BLaER1 (cell line): ENCODE data around the gene CAPN9.

Experiments
- H3K27ac ChIP-seq: shearing (Covaris generic); formaldehyde crosslinking; 2 replicates; pipeline ENCODE4 v1.8.1; 2022
- H3K27me3 ChIP-seq: shearing (Covaris generic); formaldehyde crosslinking; 2 replicates; pipeline ENCODE4 v1.8.1; 2022
- H3K36me3 ChIP-seq: shearing (Covaris generic); formaldehyde crosslinking; 2 replicates; pipeline ENCODE4 v1.8.1; 2022
- H3K4me1 ChIP-seq: shearing (Covaris generic); formaldehyde crosslinking; 2 replicates; pipeline ENCODE4 v1.8.1; 2022
- H3K4me2 ChIP-seq: shearing (Covaris generic); formaldehyde crosslinking; 2 replicates; pipeline ENCODE4 v1.8.1; 2022
- H3K4me3 ChIP-seq: shearing (Covaris generic); formaldehyde crosslinking; 2 replicates; pipeline ENCODE4 v1.8.1; 2022
- H3K9ac ChIP-seq: shearing (Covaris generic); formaldehyde crosslinking; 2 replicates; pipeline ENCODE4 v1.8.1; 2022
- H3K9me3 ChIP-seq: shearing (Covaris generic); formaldehyde crosslinking; 2 replicates; pipeline ENCODE4 v1.8.1; 2022
- H4K20me1 ChIP-seq: shearing (Covaris generic); formaldehyde crosslinking; 2 replicates; pipeline ENCODE4 v1.8.1; 2022
- Cebpa-rat ChIP-seq: shearing (Covaris generic); IDR thresholded peaks from 2 replicates; pipeline ENCODE4 v1.8.1; 2022

The CAPN9 gene

DNA sequence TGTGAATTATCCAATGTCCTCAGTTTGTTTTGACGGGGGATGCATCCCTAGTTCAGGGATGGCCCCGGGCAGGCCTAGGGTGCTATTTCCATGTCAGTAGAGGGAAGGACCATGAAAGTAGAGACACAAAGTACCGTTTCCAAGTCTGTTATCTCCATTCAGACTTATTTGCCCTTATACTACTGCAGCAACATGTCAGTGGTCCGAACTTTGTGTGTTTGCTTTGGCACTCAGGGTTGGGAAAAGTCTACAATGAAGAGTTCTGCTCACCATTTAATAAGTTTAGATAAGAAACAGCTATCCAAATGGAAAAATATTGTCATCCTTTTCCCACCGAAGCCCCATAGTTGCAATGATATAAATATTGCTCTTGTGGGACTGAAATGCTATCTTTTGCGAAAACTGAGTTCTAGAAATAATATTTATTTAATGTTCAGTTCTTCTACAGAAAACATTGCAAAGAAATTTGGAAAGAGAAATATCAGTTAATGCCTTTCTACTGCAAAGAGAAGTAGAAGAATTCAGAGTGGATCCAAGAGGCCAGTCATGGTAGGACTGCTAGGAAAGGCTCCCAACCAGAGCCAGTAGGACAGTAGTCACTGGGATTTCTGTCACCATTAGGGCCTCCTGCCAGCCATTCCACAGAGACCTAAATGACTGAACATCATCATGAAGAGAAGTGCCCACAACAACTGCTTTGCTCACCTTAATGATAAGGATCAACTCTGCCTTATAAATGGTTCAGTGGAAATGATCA lies 21.8 kb upstream of the CAPN9 start:
- no peak for TF ChIP-seq Cebpa-rat
- no peaks in the 10 kb centered on the region for H3K36me3 ChIP-seq
- no peaks in the 10 kb centered on the region for H3K4me1 ChIP-seq
- no peak overlapping the region for H3K27ac ChIP-seq
- no peak overlapping the region for H3K4me2 ChIP-seq
- H3K4me3 ChIP-seq: no peak overlapping the region
- H3K9ac ChIP-seq: no peak overlapping the region
- H4K20me1 ChIP-seq: no peaks in the 10 kb centered on the region
- peaks cover 28% of the 10 kb centered on the region for H3K9me3 ChIP-seq
- H3K27me3 ChIP-seq: no peaks in the 10 kb centered on the region

- Histone ChIP-seq H3K9ac (no peak overlapping the region), H3K36me3 (no peaks in the 10 kb centered on the region), H3K4me3 (no peak overlapping the region), H4K20me1 (no peaks in the 10 kb centered on the region), H3K4me1 (no peaks in the 10 kb centered on the region), H3K27ac (no peak overlapping the region), H3K4me2 (no peak overlapping the region), H3K9me3 (no peaks in the 10 kb centered on the region), H3K27me3 (no peaks in the 10 kb centered on the region)
- no peak for TF ChIP-seq Cebpa-rat
These were observed 18.3 kb upstream of the CAPN9 start for GRCh38 chr1:230728710-230729392.

DNA sequence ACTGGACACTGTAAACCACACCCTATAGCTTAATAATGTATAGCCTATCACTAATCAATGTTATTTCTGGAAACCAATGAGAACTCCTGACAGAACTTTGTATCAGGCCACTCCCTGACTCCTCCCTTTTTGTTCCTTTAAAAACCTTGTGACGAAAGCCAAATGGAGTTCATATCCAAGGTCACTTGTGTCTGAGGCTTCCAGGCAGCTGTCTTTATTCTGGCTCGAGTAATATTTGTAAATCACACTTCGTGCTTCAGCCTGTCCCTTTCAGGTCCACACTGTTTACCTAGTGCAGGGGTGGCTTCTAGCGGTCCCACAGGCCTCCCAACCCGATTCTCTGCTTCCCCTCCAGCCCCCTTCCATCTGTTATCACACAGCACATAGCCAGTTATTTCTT lies 16.2 kb upstream of the CAPN9 start:
- Histone ChIP-seq H4K20me1 (no peaks in the 10 kb centered on the region), H3K4me3 (no peak overlapping the region), H3K9me3 (no peaks in the 10 kb centered on the region), H3K4me1 (no peaks in the 10 kb centered on the region), H3K36me3 (no peaks in the 10 kb centered on the region), H3K9ac (no peak overlapping the region), H3K27ac (no peak overlapping the region), H3K27me3 (no peaks in the 10 kb centered on the region), H3K4me2 (no peak overlapping the region)
- TF ChIP-seq Cebpa-rat: no peak

- Histone ChIP-seq H3K27me3 (no peaks in the 10 kb centered on the region), H3K9me3 (no peaks in the 10 kb centered on the region), H3K4me2 (no peak overlapping the region), H3K36me3 (no peaks in the 10 kb centered on the region), H3K4me1 (no peaks in the 10 kb centered on the region), H3K9ac (no peak overlapping the region), H3K27ac (no peak overlapping the region), H4K20me1 (no peaks in the 10 kb centered on the region), H3K4me3 (no peak overlapping the region)
- no peak for TF ChIP-seq Cebpa-rat
These were observed 11.7 kb upstream of the CAPN9 start for GRCh38 chr1:230735447-230735846.

DNA sequence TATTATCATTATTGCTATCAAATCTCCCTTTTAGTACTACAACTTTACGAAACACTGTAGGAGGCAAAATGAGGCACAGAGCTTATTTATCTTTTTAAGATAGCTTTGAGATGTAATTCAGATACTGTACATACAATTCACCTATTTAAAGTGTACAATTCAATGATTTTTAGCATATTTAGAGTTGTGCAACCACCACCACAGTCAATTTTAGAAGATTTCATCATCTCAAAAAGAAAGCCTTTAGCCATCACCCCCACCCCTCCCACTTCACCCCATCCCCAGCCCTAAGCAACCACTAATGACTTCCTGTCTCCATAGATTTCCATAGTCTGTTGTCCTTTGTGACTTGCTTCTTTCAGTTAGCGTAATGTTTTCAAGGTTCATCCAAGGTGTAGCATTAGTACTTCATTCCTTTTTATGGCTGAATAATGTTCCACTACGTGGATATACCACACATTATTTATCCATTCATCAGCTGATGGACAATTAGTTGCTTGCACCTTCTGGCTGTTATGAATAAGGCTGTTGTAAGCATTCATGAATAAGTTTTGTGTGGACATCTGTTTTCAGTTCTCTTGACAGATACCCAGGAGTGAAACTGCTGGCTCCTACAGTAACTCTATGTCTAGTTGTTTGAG lies 9.4 kb upstream of the CAPN9 start:
- Histone ChIP-seq H3K4me1 (no peaks in the 10 kb centered on the region), H3K27ac (no peak overlapping the region), H3K36me3 (no peaks in the 10 kb centered on the region), H3K27me3 (no peaks in the 10 kb centered on the region), H3K9ac (no peak overlapping the region), H3K9me3 (no peaks in the 10 kb centered on the region), H3K4me2 (no peak overlapping the region), H4K20me1 (no peaks in the 10 kb centered on the region), H3K4me3 (no peak overlapping the region)
- no peak for TF ChIP-seq Cebpa-rat

- H3K4me3 ChIP-seq: no peak overlapping the region
- no peaks in the 10 kb centered on the region for H3K27me3 ChIP-seq
- H3K27ac ChIP-seq: no peak overlapping the region
- TF ChIP-seq Cebpa-rat: no peak
- H3K9me3 ChIP-seq: no peaks in the 10 kb centered on the region
- H3K9ac ChIP-seq: no peak overlapping the region
- no peaks in the 10 kb centered on the region for H4K20me1 ChIP-seq
- no peaks in the 10 kb centered on the region for H3K36me3 ChIP-seq
- H3K4me1 ChIP-seq: no peaks in the 10 kb centered on the region
- no peak overlapping the region for H3K4me2 ChIP-seq
These were observed 7.5 kb upstream of the CAPN9 start for GRCh38 chr1:230739564-230740290.

GRCh38 chr1:230743899-230744298 lies 3.3 kb upstream of the CAPN9 start:
- no peaks in the 10 kb centered on the region for H3K9me3 ChIP-seq
- H3K4me2 ChIP-seq: no peak overlapping the region
- H3K4me3 ChIP-seq: no peak overlapping the region
- peaks cover 11% of the 10 kb centered on the region for H3K4me1 ChIP-seq
- no peak overlapping the region for H3K9ac ChIP-seq
- H3K36me3 ChIP-seq: no peaks in the 10 kb centered on the region
- no peaks in the 10 kb centered on the region for H3K27me3 ChIP-seq
- no peak overlapping the region for H3K27ac ChIP-seq
- no peak for TF ChIP-seq Cebpa-rat
- H4K20me1 ChIP-seq: no peaks in the 10 kb centered on the region

- no peak for TF ChIP-seq Cebpa-rat
- H3K27ac ChIP-seq: no peak overlapping the region
These were observed 2.8 kb upstream of the CAPN9 start for GRCh38 chr1:230744382-230744781.

DNA sequence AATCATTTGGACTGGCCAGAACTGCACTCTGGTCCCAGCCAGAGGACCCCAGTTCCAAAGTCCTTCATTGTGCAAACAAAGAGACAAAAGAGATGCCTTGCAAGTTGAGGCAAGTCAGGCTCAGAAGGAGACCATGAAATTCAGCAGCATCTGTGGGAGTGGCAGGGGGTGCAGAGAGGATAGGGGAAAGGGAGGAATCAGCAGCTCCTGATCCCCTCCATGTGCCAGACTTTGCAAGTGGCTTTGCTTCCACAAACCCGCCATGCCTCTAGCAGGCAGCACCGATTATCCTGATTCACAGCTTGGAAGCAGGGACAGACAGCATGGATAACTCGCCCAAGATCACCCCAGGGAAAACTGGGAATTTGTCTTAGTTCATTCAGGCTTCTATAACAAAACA lies 2.1 kb upstream of the CAPN9 start:
- no peak overlapping the region for H3K27ac ChIP-seq
- no peaks in the 10 kb centered on the region for H3K27me3 ChIP-seq
- no peaks in the 10 kb centered on the region for H4K20me1 ChIP-seq
- TF ChIP-seq Cebpa-rat: no peak
- H3K9ac ChIP-seq: no peak overlapping the region
- no peak overlapping the region for H3K4me2 ChIP-seq
- no peaks in the 10 kb centered on the region for H3K36me3 ChIP-seq
- H3K4me3 ChIP-seq: no peak overlapping the region
- no peaks in the 10 kb centered on the region for H3K9me3 ChIP-seq
- peaks cover 23% of the 10 kb centered on the region for H3K4me1 ChIP-seq

More at GRCh38 chr1:230744382-230744781, 2.8 kb upstream of the CAPN9 start:
- no peaks in the 10 kb centered on the region for H4K20me1 ChIP-seq
- no peak overlapping the region for H3K9ac ChIP-seq
- H3K36me3 ChIP-seq: no peaks in the 10 kb centered on the region
- no peaks in the 10 kb centered on the region for H3K27me3 ChIP-seq
- no peaks in the 10 kb centered on the region for H3K9me3 ChIP-seq
- H3K4me3 ChIP-seq: no peak overlapping the region
- no peak overlapping the region for H3K4me2 ChIP-seq
- peaks cover 16% of the 10 kb centered on the region for H3K4me1 ChIP-seq

- Histone ChIP-seq H3K36me3 (no peaks in the 10 kb centered on the region), H3K27me3 (no peaks in the 10 kb centered on the region), H3K27ac (no peak overlapping the region), H3K4me2 (no peak overlapping the region), H3K9ac (no peak overlapping the region), H3K9me3 (no peaks in the 10 kb centered on the region), H4K20me1 (no peaks in the 10 kb centered on the region), H3K4me3 (no peak overlapping the region), H3K4me1 (peaks cover 34% of the 10 kb centered on the region)
- no peak for TF ChIP-seq Cebpa-rat
These were observed 571 bp upstream of the CAPN9 start for GRCh38 chr1:230746617-230747016.
